Keratinocyte (primary cell): Measurements from ENCODE around the gene CHRM4.

Source experiments
- EZH2 ChIP-seq: IDR thresholded peaks from one replicate; pipeline ENCODE4 v1.6.1; 2012; ENCODE audit warnings: inconsistent platforms, mild to moderate bottlenecking, low read length, moderate library complexity
- TF ChIP-seq, protein P1 (sequence below), 3 experiments: IDR thresholded peaks in 1 of 3; conservative IDR thresholded peaks in 1 of 3; optimal IDR thresholded peaks in 1 of 3; 2 replicates in 2 of 3; 3 replicates in 1 of 3; pipeline versions ENCODE3 to v1.5.1; 2011; ENCODE audit warnings: low read length in 3 of 3, mild to moderate bottlenecking in 3 of 3, moderate library complexity in 2 of 3, control low read depth in 1 of 3, inconsistent platforms in 1 of 3; ENCODE audit not compliant: insufficient read depth in 2 of 3; ENCODE audit errors: extremely low read depth in 1 of 3

DNA sequence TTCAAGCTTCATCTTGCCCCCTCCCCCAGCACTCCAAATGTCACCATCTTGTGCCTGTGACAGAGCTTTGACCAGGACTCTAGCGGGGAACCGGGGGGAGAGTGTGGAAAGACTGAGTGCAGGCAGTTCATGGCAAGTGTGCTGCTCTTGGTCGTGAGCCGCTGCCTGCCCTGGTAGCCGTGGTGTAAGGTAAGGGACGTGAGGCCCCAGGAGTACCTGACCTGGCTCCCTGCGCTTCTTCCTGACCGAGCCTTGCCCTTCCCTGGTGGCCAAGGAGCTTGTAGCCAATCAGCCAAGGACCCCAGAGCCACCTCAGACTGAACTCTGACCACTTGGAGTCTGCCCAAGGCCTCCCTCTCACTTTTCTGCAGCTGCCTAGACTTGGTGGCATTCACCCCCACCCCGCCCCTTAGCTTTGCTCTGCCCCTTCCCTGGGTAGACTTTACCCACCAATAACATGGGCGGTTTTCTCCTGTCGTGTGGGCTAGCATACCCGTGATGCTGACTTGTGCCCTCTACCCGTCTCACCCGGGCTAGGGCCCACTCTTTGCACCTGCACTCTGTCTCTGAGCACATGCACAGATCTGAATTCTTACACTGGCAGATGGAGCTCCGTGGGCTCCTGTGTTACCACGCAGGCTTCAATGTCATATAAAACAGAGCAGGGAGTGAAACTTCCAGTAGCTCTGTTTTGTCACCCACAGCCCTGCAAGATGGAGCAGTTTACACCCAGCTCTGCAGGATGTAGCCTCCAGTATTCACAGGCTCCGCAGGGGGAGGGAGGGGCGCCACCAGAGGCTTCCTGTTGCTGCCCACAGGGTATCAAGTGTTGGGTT is 42.8 kb downstream of the CHRM4 start:
- TF ChIP-seq, protein P1, sequence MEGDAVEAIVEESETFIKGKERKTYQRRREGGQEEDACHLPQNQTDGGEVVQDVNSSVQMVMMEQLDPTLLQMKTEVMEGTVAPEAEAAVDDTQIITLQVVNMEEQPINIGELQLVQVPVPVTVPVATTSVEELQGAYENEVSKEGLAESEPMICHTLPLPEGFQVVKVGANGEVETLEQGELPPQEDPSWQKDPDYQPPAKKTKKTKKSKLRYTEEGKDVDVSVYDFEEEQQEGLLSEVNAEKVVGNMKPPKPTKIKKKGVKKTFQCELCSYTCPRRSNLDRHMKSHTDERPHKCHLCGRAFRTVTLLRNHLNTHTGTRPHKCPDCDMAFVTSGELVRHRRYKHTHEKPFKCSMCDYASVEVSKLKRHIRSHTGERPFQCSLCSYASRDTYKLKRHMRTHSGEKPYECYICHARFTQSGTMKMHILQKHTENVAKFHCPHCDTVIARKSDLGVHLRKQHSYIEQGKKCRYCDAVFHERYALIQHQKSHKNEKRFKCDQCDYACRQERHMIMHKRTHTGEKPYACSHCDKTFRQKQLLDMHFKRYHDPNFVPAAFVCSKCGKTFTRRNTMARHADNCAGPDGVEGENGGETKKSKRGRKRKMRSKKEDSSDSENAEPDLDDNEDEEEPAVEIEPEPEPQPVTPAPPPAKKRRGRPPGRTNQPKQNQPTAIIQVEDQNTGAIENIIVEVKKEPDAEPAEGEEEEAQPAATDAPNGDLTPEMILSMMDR (optimal IDR thresholded peaks at IDR 0.05 in 1 of 3, IDR thresholded peaks at IDR 0.05 in 1 of 3, conservative IDR thresholded peaks at IDR 0.05 in 1 of 3; ENCODE audit: extremely low read depth in 1 of 3, insufficient read depth in 2 of 3, low read length in 3 of 3): no peak
- no peak for TF ChIP-seq EZH2
